NB4 (cell line): ENCODE data around the gene VASN.

Source experiments
- TF ChIP-seq, protein P1 (sequence below): IDR thresholded peaks from 2 replicates; pipeline ENCODE4 v1.6.1; 2011; ENCODE audit warnings: low read depth, low read length
- TF ChIP-seq, protein P2 (sequence below): IDR thresholded peaks from one replicate; pipeline ENCODE4 v1.5.1; 2012; ENCODE audit warnings: low read depth, low read length

DNA sequence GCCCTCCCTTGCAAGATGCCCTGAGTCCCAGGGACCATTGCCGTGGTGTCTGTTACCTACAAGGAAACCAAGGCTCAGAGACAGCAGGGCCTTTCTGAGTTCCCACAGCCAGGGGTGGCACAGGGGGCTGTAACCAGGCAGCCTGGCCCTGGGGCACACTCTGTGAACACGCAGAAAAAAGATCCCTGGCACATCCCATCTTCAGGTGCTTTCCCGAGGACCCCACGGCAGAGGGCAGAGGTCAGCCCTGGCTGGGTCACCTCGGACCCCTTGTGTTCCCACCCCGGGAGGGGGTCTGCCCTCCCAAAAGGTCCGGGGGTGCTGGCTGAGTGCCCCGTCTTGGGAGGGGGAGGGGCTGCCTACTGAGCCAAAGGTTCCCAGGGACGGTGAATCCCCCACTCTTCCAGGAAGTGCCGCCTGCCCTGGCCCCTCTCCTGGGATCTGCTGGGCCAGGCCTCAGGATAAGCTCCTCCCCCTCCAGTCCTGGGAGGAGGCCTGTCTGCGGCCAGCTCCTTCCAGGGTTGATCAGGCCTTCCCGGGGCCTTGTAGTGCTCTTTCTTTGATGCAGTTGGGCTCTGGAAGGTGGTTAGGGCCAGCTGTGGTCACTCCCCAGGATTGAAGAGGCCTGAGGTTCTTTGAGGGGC lies 47.7 kb upstream of the VASN start:
- TF ChIP-seq, protein P1, sequence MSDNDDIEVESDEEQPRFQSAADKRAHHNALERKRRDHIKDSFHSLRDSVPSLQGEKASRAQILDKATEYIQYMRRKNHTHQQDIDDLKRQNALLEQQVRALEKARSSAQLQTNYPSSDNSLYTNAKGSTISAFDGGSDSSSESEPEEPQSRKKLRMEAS: no peak
- TF ChIP-seq, protein P2, sequence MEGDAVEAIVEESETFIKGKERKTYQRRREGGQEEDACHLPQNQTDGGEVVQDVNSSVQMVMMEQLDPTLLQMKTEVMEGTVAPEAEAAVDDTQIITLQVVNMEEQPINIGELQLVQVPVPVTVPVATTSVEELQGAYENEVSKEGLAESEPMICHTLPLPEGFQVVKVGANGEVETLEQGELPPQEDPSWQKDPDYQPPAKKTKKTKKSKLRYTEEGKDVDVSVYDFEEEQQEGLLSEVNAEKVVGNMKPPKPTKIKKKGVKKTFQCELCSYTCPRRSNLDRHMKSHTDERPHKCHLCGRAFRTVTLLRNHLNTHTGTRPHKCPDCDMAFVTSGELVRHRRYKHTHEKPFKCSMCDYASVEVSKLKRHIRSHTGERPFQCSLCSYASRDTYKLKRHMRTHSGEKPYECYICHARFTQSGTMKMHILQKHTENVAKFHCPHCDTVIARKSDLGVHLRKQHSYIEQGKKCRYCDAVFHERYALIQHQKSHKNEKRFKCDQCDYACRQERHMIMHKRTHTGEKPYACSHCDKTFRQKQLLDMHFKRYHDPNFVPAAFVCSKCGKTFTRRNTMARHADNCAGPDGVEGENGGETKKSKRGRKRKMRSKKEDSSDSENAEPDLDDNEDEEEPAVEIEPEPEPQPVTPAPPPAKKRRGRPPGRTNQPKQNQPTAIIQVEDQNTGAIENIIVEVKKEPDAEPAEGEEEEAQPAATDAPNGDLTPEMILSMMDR: no peak
